GM12874 (cell line): ENCODE results near the gene NRP2.

Source experiments
- CTCF ChIP-seq: IDR thresholded peaks from 2 replicates; pipeline ENCODE4 v1.5.1; 2011; ENCODE audit warnings: low read depth, mild to moderate bottlenecking, control low read depth, low read length, moderate library complexity; ENCODE audit not compliant: insufficient read depth

The NRP2 gene, protein sequence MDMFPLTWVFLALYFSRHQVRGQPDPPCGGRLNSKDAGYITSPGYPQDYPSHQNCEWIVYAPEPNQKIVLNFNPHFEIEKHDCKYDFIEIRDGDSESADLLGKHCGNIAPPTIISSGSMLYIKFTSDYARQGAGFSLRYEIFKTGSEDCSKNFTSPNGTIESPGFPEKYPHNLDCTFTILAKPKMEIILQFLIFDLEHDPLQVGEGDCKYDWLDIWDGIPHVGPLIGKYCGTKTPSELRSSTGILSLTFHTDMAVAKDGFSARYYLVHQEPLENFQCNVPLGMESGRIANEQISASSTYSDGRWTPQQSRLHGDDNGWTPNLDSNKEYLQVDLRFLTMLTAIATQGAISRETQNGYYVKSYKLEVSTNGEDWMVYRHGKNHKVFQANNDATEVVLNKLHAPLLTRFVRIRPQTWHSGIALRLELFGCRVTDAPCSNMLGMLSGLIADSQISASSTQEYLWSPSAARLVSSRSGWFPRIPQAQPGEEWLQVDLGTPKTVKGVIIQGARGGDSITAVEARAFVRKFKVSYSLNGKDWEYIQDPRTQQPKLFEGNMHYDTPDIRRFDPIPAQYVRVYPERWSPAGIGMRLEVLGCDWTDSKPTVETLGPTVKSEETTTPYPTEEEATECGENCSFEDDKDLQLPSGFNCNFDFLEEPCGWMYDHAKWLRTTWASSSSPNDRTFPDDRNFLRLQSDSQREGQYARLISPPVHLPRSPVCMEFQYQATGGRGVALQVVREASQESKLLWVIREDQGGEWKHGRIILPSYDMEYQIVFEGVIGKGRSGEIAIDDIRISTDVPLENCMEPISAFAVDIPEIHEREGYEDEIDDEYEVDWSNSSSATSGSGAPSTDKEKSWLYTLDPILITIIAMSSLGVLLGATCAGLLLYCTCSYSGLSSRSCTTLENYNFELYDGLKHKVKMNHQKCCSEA

GRCh38 chr2:205682239-205682970, at the start of gene NRP2:
NRP2 (plus strand) TSS chr2:205682501; CDS start chr2:205683291, 790 bp downstream.
- TF ChIP-seq CTCF: no peak

- no peak for TF ChIP-seq CTCF
Measured at GRCh38 chr2:205633994-205634393, 48.3 kb upstream of the NRP2 start.

GRCh38 chr2:205636549-205637319, 45.6 kb upstream of the NRP2 start:
- no peak for TF ChIP-seq CTCF

GRCh38 chr2:205637320-205637602, 45.0 kb upstream of the NRP2 start:
- TF ChIP-seq CTCF: no peak

DNA sequence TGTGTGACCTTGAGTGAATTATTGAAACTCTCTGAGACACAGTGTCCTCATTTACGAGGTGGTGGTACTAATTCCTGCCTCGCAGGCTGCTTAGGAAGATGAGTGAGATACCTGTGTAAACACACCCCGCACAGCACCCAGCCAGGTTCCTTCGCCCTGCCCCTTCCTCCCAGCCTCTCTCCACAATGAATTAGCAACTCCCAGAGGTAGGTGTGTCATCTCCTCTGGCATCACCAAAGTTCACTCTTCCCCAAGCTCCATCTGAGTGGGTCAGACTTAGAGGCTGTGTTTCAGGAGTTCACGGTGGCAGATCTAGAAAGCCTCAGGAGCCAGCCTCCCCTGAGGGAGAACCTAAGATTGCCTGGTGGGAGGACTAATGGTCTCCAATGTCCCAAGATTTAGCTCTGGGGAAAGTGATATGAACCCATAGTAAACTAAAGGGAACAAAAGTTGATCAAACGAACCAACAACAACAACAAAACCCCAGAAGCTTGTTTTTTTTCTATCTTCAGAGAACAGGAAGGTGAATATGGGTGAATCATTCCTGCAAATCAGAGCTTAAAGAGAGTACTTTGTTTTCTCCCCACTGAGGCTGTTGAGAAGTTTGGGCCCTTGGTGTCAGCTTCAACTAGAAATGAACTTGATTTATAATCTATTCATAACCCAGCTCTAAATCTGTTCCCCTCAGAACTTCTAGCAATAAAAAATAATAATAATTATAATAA, 44.4 kb upstream of the NRP2 start:
- no peak for TF ChIP-seq CTCF

- no peak for TF ChIP-seq CTCF
Measured at GRCh38 chr2:205640716-205641115, 41.6 kb upstream of the NRP2 start.
